GM19467 (cell line): ENCODE measurements around the gene PSG1.
"Not testable (repeated sequence)": the region's sequence is repeated elsewhere in the genome, so short reads cannot be mapped to it uniquely, and the experiment has no call there.

Experiments
- ATAC-seq: cut with Tn5 transposase; IDR thresholded peaks from one replicate; pipeline ENCODE4 v1.9.1; 2021; ENCODE audit warnings: mild to moderate bottlenecking, moderate library complexity; ENCODE audit not compliant: unreplicated experiment

PSG1 gene

DNA sequence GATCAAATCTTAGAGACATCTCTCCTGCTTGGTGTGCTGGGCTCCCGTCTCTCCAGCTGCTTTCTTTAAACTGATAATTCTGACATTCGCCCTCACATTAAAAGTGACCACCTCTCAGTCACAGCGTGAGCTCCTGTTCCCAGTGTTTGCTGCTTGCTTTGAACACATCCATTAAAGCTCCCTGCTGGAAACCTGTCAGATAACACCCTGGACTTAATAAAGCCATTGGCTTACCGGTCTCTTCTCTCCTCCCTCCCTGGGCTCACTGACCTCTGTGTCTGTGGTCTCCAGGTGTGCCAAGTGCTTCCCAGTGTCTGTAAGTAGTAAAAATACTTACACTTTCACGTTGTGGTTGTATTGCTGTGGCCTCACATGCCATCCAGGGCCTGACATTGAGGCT lies 2.5 kb upstream of the PSG1 start:
- ATAC-seq, result not testable (repeated sequence)

DNA sequence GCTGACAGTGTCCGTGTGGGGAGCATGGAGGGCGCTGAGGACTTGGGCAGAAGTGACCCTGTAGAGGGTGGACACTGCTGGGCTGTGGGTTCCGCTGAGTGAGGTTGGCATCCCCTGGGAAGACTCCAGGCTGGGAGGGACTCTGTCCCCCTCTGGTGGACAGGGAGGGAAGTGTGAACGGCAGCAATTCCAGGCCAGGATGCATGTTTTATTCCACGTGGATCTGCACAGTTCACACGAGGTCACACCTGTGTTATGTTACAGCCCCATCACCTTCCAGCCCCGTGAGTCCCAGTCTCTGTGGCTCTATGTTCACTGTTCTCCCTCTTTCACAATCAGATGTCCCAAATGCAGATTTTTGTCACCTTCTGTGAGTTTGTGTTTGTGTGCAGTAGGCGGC lies 1.8 kb upstream of the PSG1 start:
- not testable (repeated sequence) for ATAC-seq

DNA sequence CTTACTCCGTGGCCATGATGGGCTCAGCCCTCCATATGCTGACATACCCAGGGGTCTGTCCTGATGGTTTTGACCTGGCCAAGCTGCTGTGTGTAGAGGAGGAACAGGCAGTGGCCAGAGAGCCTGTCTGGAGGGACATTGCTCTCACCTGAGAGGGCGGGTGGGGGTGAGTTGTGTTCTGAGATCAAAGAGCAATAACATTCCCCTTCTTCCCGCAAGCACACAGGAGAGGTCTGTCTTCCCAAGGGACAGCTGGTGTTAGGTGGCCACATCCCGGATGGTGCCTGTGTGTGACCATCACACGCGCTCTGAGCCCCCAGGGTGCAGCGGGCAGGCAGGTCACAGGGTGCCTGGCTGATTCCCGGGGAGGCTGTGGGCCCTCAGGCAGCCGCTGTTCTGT lies 1.1 kb upstream of the PSG1 start:
- ATAC-seq, result not testable (repeated sequence)

DNA sequence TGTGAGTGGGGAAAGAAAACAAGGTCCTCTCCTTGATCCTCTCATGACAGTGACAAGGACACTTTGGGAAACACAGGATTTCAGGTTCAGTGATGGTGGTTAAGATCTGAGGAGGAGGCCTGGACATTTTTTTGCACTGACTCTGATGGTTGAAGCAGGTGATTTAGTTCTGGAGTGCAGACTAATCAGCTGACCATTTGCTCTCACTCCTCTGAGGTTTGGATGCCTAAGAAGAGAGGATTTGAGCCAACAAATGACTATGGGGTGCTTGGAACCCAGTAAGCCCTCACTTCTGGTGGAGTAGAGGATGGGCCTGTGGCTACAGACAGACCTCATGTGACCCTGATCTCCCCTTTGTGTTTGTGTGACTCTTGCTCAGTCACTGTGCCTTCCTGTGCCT lies 2.9 kb downstream of the PSG1 start:
- not testable (repeated sequence) for ATAC-seq

DNA sequence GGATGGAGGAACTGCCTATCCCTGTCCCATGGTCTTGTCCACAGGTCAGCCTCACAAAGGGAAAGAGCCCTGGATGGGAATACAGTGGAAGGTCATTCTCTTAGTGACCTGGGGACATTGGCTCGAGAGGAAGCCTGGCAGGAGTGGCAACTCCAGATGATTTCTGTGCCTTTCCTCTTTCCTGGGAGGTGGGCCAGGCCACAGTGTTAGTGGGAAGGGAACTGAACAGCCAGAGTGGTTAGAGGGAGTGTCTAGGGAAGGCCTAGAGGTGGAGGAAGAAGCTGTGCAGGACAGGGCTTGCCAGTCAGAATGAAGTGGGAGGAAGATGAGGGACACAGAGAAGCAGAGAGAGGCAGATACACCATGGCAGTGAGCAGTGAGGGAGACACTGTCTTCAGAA lies 3.6 kb downstream of the PSG1 start:
- not testable (repeated sequence) for ATAC-seq

DNA sequence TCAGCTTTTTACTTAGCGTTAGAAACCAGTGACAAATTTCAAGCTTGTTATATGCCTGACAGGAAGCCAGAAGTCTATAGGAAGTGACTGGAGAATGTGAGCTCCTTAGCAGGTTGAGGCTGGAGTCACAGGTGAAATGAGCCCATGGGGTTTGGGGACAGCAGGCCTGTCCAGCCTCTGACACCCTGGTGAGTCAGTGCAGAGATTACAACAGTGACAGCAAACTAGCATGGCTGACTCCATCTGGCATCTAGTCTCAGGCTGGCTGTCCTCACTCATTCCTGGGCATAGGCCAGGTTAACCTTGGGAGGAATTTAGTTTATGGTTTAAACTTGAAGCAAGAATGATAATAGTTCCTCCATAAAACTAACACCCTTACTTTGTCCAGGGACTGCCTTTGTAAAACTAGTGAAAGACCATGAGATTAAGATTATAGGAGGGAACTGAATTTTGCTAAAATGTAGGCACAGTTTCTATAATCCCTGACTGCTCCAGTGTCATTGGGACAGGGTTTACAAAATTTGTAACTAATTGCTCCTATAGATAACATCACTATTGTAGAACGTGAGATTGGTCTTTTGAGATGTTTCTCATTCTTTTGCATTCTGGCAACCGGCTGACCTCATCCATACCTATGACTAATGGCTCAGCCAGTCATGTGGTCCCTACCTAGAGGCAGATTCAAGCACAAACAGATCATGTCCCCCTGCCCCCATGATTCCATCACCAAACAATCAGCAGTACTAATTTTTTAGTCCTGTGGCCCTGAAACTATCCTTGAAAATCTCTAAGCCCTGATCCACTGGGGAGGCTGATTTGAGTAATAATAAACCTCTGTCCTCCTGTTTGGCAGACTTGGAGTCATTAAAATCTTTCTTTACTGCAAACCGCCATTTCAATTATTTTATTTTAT lies 4.4 kb downstream of the PSG1 start:
- not testable (repeated sequence) for ATAC-seq

DNA sequence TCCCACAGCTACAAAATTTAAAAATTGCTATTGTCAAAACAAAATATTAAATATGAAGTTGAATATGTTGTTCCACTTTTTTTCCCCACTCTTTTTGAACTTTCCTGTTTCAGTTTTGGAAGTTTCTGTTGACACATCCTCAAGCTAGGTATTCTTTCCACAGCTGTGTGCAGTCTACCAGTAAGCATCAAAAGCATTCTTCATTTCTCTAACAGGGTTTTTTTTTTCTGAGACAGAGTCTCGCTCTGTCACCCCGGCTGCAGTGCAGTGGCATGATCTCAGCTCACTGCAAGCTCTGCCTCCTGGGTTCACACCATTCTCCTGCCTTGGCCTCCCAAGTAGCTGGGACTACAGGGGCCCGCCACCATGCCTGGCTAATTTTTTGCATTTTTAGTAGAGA lies 5.4 kb downstream of the PSG1 start:
- ATAC-seq, result not testable (repeated sequence)

DNA sequence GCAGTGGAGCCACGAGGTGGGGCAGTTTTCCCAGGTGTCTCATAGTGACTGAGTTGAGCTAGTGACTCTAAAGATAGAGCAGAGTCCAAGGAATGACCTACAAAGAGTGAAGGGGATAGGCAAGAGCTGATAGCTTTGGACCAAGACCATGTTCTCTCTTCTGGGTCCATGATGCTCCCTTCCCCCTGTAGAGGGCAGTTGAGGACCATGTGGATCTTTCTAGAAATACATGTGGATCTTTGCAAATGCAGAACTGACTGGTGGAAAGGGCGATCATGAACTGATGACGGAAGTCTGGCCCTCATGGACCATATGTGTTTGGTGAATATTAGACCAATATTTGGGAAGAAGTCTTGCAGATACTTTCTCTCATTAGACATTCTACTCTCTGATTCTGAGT lies 6.9 kb downstream of the PSG1 start:
- ATAC-seq, result no peak

DNA sequence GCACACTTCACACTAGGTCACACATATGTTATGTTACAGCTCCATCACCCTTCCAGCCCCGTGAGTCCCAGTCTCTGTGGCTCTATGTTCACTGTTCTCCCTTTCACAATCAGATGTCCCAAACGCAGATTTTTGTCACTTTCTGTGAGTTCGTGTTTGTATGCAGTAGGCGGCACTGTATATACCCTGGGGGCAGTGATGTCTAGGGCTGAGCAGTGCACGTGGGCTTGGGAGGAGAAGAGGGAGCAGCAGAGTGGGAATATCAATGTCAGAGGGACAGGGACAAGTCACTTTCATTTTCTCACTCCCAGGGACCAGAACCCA lies 22.0 kb downstream of the PSG1 start:
- ATAC-seq, result no peak

DNA sequence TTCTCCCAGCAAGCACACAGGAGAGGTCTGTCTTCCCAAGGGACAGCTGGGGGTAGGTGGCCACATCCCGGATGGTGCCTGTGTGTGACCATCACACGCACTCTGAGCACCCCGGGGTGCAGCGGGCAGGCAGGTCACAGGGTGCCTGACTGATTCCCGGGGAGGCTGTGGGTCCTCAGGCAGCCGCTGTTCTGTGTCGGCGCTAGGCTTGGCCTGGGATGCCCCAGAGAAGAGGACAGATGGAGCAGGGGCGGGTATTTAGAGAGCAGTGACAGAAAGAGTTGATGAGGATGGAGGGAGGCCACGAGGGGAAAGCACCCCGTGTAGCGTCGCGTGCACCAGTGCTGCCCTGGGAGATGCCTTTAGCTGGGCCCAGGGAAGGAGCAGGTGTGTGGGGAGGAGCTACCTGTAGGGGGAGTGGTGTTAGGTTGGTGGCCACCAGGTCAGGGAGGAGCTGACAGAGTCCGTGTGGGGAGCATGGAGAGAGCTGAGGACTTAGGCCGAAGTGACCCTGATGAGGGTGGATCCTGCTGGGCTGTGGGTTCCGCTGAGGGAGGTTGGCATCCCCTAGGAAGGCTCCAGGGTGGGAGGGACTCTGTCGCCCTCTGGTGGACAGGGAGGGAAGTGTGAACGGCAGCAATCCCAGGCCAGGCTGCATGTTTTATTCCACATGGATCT lies 22.5 kb downstream of the PSG1 start:
- not testable (repeated sequence) for ATAC-seq

DNA sequence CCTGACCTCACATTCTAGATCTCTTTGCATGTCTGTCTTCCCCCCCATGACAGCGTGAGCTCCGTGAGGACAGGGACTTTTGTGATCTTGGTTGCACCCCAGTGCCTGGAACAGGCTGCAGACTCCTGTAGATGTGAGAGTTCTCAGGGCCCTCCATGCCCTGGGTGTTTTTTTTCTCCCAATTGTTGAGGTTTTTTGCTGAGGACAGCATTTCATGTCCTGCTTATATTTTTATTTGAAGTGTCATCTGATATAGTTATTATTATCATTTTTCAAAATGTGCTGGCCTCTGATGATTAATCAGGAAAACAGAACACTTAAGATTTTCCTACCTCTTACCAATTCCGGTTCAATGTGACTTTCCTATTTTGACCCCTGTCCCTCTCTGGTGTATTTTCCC lies 24.8 kb downstream of the PSG1 start:
- not testable (repeated sequence) for ATAC-seq

DNA sequence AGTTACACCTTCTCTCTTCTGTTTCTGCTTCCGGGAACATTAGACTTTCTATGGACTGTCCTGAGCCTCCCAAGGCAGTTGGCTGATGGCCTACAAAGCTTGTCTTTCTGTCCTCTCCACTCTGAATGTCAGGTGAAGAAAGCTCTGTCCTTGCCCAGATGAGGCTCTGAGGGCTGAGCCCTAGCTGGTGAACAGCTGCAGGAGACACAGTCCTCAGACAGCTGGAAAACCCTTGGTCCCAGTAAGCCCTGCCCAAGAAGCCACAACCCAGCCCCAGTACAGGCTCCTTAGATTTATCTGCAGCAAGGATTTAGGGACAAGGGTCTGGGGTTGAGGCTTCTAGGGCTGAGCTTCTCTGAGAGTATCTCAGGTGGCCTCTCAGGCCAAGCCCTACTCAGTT lies 26.3 kb downstream of the PSG1 start:
- ATAC-seq, result not testable (repeated sequence)

- ATAC-seq, result not testable (repeated sequence)
Measured at GRCh38 chr19:42852821-42853220, 26.7 kb downstream of the PSG1 start.

GRCh38 chr19:42851718-42852280 lies 27.7 kb downstream of the PSG1 start:
- not testable (repeated sequence) for ATAC-seq

DNA sequence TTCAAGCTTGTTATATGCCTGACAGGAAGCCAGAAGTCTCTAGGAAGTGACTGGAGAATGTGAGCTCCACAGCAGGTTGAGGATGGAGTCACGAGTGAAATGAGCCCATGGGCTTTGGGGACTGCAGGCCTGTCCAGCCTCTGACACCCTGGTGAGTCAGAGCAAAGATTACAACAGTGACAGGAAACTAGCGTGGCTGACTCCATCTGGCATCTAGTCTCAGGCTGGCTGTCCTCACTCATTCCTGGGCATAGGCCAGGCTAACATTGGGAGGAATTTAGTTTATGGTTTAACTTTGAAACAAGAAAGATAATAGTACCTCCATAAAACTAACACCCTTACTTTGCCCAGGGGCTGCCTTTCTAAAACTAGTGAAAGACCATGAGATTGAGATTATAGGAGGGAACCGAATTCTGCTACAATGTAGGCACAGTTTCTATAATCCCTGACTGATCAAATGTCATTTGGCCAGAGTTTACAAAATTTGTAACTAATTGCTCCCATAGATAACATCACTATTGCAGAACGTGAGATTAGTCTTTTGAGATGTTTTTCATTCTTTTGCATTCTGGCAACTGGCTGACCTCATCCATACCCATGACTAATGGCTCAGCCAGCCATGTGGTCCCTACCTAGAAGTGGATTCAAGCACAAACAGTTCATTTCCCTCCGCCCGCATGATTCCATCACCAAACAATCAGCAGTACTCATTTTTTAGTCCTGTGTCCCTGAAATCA lies 28.4 kb downstream of the PSG1 start:
- ATAC-seq, result no peak

DNA sequence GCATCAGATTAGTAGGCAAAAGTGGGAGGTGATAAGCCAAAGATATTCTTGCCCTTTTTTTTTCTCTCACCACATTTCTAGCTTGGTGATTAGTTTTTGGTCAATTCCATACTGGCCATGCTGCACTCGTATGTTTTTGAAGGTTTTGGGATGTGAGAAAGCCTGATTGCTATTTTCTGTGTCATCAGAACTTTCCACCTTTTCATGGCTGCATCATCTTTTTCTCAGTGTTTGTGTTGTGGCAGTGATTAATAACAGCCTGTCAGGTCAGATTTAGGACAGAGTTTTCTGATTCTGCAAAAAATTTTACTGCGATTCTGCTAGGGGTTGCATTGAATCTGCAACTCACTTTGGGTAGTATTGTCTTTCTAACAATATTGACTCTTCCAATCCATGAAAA lies 32.9 kb downstream of the PSG1 start:
- ATAC-seq, result no peak

- not testable (repeated sequence) for ATAC-seq
Measured at GRCh38 chr19:42843631-42844030, 35.9 kb downstream of the PSG1 start.

- not testable (repeated sequence) for ATAC-seq
Measured at GRCh38 chr19:42832746-42833442, 46.6 kb downstream of the PSG1 start.

DNA sequence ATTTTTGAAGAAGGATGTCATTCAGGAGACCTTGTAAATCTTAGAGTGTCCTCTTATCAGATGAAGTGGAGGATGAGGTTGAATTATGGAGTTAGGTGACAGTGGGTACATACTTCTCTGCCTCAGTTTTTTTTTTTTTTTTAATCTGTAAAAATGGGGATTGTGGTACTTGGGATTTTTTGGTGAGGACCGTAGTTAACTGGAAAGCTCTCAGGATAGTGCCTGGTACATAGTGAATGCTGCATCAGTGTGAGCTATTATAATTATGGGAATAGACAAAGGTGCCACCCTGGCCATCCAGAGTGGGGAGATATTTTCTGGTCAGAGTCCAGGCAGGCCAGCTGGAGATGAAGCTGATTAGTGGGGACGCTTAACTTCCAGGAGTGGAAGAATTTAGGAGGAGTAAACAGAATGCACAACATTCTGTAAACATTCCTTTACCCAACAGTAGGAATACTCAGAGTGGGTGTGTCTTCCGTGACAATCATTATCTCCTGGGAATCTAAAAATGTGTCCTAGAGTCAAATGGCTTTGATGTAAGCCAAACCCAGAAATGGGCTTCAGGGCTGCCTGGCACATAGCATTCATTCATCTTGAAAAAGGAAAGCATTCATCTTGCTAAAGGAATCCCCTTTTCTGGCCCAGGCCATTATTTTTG lies 47.4 kb downstream of the PSG1 start:
- ATAC-seq, result not testable (repeated sequence)
